DMS53 (cell line): ENCODE measurements around the gene HTRA2.
A peak's percentile ranks its signal among the peaks of the same experiment; 100 is the strongest.
"Not testable (repeated sequence)": the region's sequence is repeated elsewhere in the genome, so short reads cannot be mapped to it uniquely, and the experiment has no call there.

Experiments
- DNase-seq: peaks from one replicate; lab custom pipeline; 2025; lab: John Stamatoyannopoulos, UW

The HTRA2 gene

GRCh38 chr2:74529357-74530238, at the start of gene HTRA2, which contains the start of gene AUP1:
HTRA2 (plus strand) TSS chr2:74529933; CDS start chr2:74530007, 74 bp downstream.
AUP1 (minus strand) TSS chr2:74529706; CDS start chr2:74529629, 77 bp downstream.
- DNase-seq: peak; percentile 100

GRCh38 chr2:74481431-74481830, 48.3 kb upstream of the HTRA2 start:
- no peak for DNase-seq

- DNase-seq: peak; percentile 83
Observed at GRCh38 chr2:74481961-74482800, 47.6 kb upstream of the HTRA2 start.

- DNase-seq: peak; percentile 98
Observed at GRCh38 chr2:74482801-74483674, 46.7 kb upstream of the HTRA2 start, which contains the start of the genes CCDC142 and TTC31. CCDC142 (minus strand) TSS chr2:74482998; CDS start chr2:74482837, 161 bp downstream. TTC31 (plus strand) TSS chr2:74483081; CDS start chr2:74483096, 15 bp downstream.

- DNase-seq: not testable (repeated sequence)
Observed at GRCh38 chr2:74483675-74484164, 46.0 kb upstream of the HTRA2 start.

GRCh38 chr2:74486141-74486540, 43.6 kb upstream of the HTRA2 start:
- DNase-seq: no peak

- DNase-seq: no peak
Observed at GRCh38 chr2:74488643-74489481, 40.9 kb upstream of the HTRA2 start.

GRCh38 chr2:74489906-74490305, 39.8 kb upstream of the HTRA2 start:
- no peak for DNase-seq

- DNase-seq: no peak
Observed at GRCh38 chr2:74491648-74492544, 37.8 kb upstream of the HTRA2 start.

- no peak for DNase-seq
Observed at GRCh38 chr2:74493546-74493945, 36.2 kb upstream of the HTRA2 start.

- no peak for DNase-seq
Observed at GRCh38 chr2:74495440-74495839, 34.3 kb upstream of the HTRA2 start.

GRCh38 chr2:74496997-74497776, 32.5 kb upstream of the HTRA2 start:
- DNase-seq: peak; percentile 38

- DNase-seq: peak; percentile 88
Observed at GRCh38 chr2:74497777-74498499, 31.8 kb upstream of the HTRA2 start.

- peak; percentile 56 for DNase-seq
Observed at GRCh38 chr2:74498500-74499266, 31.1 kb upstream of the HTRA2 start.

GRCh38 chr2:74499267-74499939, 30.3 kb upstream of the HTRA2 start, which contains the start of gene LBX2:
LBX2 (minus strand) TSS chr2:74499603; CDS start chr2:74499537, 66 bp downstream.
- no peak for DNase-seq

GRCh38 chr2:74499940-74500577, 29.7 kb upstream of the HTRA2 start:
- DNase-seq: no peak
